ENCODE results near the gene DPH7. TPM values are rescaled to one million over a fixed set of nuclear protein-coding genes. Genes with fewer than 3 reads are reported as not detected.
A peak's percentile ranks its signal among the peaks of the same experiment; 100 is the strongest.
"Not testable (repeated sequence)": the region's sequence is repeated elsewhere in the genome, so short reads cannot be mapped to it uniquely, and the experiment has no call there.

The DPH7 gene
- total RNA-seq, 2 experiments from 2014 or later: 32.4 to 36.6 TPM

GRCh38 chr9:137518661-137519459 lies 59.9 kb downstream of the DPH7 start:
- H3K27ac Mint-ChIP-seq; intact Hi-C loops (cut with micrococcal nuclease); CTCF ChIA-PET; H3K4me1 Mint-ChIP-seq (ENCODE audit: low read depth); H3K9me3 Mint-ChIP-seq; DNase-seq; H3K27me3 Mint-ChIP-seq (ENCODE audit: low read depth); H3K4me3 Mint-ChIP-seq; H3K36me3 Mint-ChIP-seq (ENCODE audit: low read depth): not testable (repeated sequence)

GRCh38 chr9:137516144-137516917 lies 62.4 kb downstream of the DPH7 start:
- Mint-ChIP-seq H3K9me3 (no peaks in the 10 kb centered on the region), H3K27me3 (ENCODE audit: low read depth) (no peaks in the 10 kb centered on the region), H3K4me1 (ENCODE audit: low read depth) (no peaks in the 10 kb centered on the region), H3K27ac (no peak overlapping the region), H3K4me3 (no peak overlapping the region), H3K36me3 (ENCODE audit: low read depth) (no peaks in the 10 kb centered on the region)
- DNase-seq: no peak
- CTCF ChIA-PET: no interaction called here
- intact Hi-C loops (cut with micrococcal nuclease): no loop called here

- no peaks in the 10 kb centered on the region for H3K9me3 Mint-ChIP-seq
- H3K27me3 Mint-ChIP-seq (ENCODE audit: low read depth): no peaks in the 10 kb centered on the region
- no peak overlapping the region for H3K4me3 Mint-ChIP-seq
- H3K27ac Mint-ChIP-seq: no peak overlapping the region
- H3K36me3 Mint-ChIP-seq (ENCODE audit: low read depth): no peaks in the 10 kb centered on the region
- no peaks in the 10 kb centered on the region for H3K4me1 Mint-ChIP-seq (ENCODE audit: low read depth)
- CTCF ChIA-PET: no interaction called here
- no peak for DNase-seq
- intact Hi-C loops (cut with micrococcal nuclease): no loop called here
Measured at GRCh38 chr9:137515338-137515724, 63.4 kb downstream of the DPH7 start.

- DNase-seq: no peak
- H3K4me3 Mint-ChIP-seq: no peak overlapping the region
- no peaks in the 10 kb centered on the region for H3K36me3 Mint-ChIP-seq (ENCODE audit: low read depth)
- H3K27me3 Mint-ChIP-seq (ENCODE audit: low read depth): no peaks in the 10 kb centered on the region
- no peak overlapping the region for H3K27ac Mint-ChIP-seq
- H3K4me1 Mint-ChIP-seq (ENCODE audit: low read depth): no peaks in the 10 kb centered on the region
- no peaks in the 10 kb centered on the region for H3K9me3 Mint-ChIP-seq
- intact Hi-C loops (cut with micrococcal nuclease): no loop called here
- CTCF ChIA-PET: no interaction called here
Measured at GRCh38 chr9:137514691-137515337, 63.9 kb downstream of the DPH7 start.

- H3K27me3 Mint-ChIP-seq (ENCODE audit: low read depth); H3K4me3 Mint-ChIP-seq; H3K36me3 Mint-ChIP-seq (ENCODE audit: low read depth); H3K27ac Mint-ChIP-seq; H3K9me3 Mint-ChIP-seq; H3K4me1 Mint-ChIP-seq (ENCODE audit: low read depth); intact Hi-C loops (cut with micrococcal nuclease); DNase-seq; CTCF ChIA-PET: not testable (repeated sequence)
Measured at GRCh38 chr9:137513801-137514570, 64.7 kb downstream of the DPH7 start.

GRCh38 chr9:137513136-137513535 lies 65.6 kb downstream of the DPH7 start:
- DNase-seq; H3K36me3 Mint-ChIP-seq (ENCODE audit: low read depth); H3K27ac Mint-ChIP-seq; H3K27me3 Mint-ChIP-seq (ENCODE audit: low read depth); intact Hi-C loops (cut with micrococcal nuclease); H3K9me3 Mint-ChIP-seq; H3K4me1 Mint-ChIP-seq (ENCODE audit: low read depth); H3K4me3 Mint-ChIP-seq: not testable (repeated sequence)
- CTCF ChIA-PET: interaction anchor here (0.6 kb wide), 1 partner anchor 411 kb away, joined by 3 read pairs; no protein-coding TSS in a partner anchor

- H3K27ac Mint-ChIP-seq: no peak overlapping the region
- CTCF ChIA-PET: no interaction called here
- intact Hi-C loops (cut with micrococcal nuclease): no loop called here
- no peaks in the 10 kb centered on the region for H3K9me3 Mint-ChIP-seq
- no peak for DNase-seq
- H3K36me3 Mint-ChIP-seq (ENCODE audit: low read depth): no peaks in the 10 kb centered on the region
- no peaks in the 10 kb centered on the region for H3K4me1 Mint-ChIP-seq (ENCODE audit: low read depth)
- H3K4me3 Mint-ChIP-seq: no peak overlapping the region
- H3K27me3 Mint-ChIP-seq (ENCODE audit: low read depth): no peaks in the 10 kb centered on the region
Measured at GRCh38 chr9:137511758-137512463, 66.8 kb downstream of the DPH7 start.

GRCh38 chr9:137511126-137511525 lies 67.6 kb downstream of the DPH7 start:
- H3K27me3 Mint-ChIP-seq (ENCODE audit: low read depth); H3K4me1 Mint-ChIP-seq (ENCODE audit: low read depth); CTCF ChIA-PET; H3K4me3 Mint-ChIP-seq; H3K27ac Mint-ChIP-seq; H3K9me3 Mint-ChIP-seq; DNase-seq; H3K36me3 Mint-ChIP-seq (ENCODE audit: low read depth); intact Hi-C loops (cut with micrococcal nuclease): not testable (repeated sequence)

GRCh38 chr9:137509198-137509597 lies 69.5 kb downstream of the DPH7 start:
- Mint-ChIP-seq H3K9me3 (no peaks in the 10 kb centered on the region), H3K4me3 (no peak overlapping the region), H3K27me3 (ENCODE audit: low read depth) (no peaks in the 10 kb centered on the region), H3K36me3 (ENCODE audit: low read depth) (no peaks in the 10 kb centered on the region), H3K27ac (peak overlapping the region; percentile 25), H3K4me1 (ENCODE audit: low read depth) (no peaks in the 10 kb centered on the region)
- DNase-seq: no peak
- CTCF ChIA-PET: interaction anchor here (0.5 to 0.8 kb wide), 3 partner anchors 26 to 142 kb away, joined by 3 to 6 read pairs (median 3); no protein-coding TSS in a partner anchor
- intact Hi-C loops (cut with micrococcal nuclease): no loop called here

- no peaks in the 10 kb centered on the region for H3K27me3 Mint-ChIP-seq (ENCODE audit: low read depth)
- H3K27ac Mint-ChIP-seq: no peak overlapping the region
- CTCF ChIA-PET: interaction anchor here (0.6 to 0.7 kb wide), 2 partner anchors 39 to 185 kb away, joined by 3 read pairs; no protein-coding TSS in a partner anchor
- H3K4me3 Mint-ChIP-seq: no peak overlapping the region
- intact Hi-C loops (cut with micrococcal nuclease): no loop called here
- peaks cover 5% of the 10 kb centered on the region for H3K36me3 Mint-ChIP-seq (ENCODE audit: low read depth)
- no peak for DNase-seq
- H3K9me3 Mint-ChIP-seq: peaks cover 5% of the 10 kb centered on the region
- peaks cover 4% of the 10 kb centered on the region for H3K4me1 Mint-ChIP-seq (ENCODE audit: low read depth)
Measured at GRCh38 chr9:137506702-137507171, 72.0 kb downstream of the DPH7 start.

- H3K27ac Mint-ChIP-seq: no peak overlapping the region
- no peaks in the 10 kb centered on the region for H3K27me3 Mint-ChIP-seq (ENCODE audit: low read depth)
- peaks cover 7% of the 10 kb centered on the region for H3K9me3 Mint-ChIP-seq
- H3K4me3 Mint-ChIP-seq: no peak overlapping the region
- H3K4me1 Mint-ChIP-seq (ENCODE audit: low read depth): peaks cover 5% of the 10 kb centered on the region
- DNase-seq: no peak
- intact Hi-C loops (cut with micrococcal nuclease): no loop called here
- CTCF ChIA-PET: no interaction called here
- H3K36me3 Mint-ChIP-seq (ENCODE audit: low read depth): peaks cover 7% of the 10 kb centered on the region
Measured at GRCh38 chr9:137506274-137506673, 72.5 kb downstream of the DPH7 start.

Measured in activated naive CD4-positive, alpha-beta T cell treated with anti-CD3 and anti-CD28 coated beads for 36 hours (primary cell).